GM18519 (cell line): ENCODE data around the gene ANXA1.

ENCODE experiments used
- ATAC-seq: cut with Tn5 transposase; IDR thresholded peaks from one replicate; pipeline ENCODE4 v1.9.1; 2021; ENCODE audit warnings: mild to moderate bottlenecking, moderate library complexity; ENCODE audit not compliant: unreplicated experiment, low FRiP score

The ANXA1 gene

DNA sequence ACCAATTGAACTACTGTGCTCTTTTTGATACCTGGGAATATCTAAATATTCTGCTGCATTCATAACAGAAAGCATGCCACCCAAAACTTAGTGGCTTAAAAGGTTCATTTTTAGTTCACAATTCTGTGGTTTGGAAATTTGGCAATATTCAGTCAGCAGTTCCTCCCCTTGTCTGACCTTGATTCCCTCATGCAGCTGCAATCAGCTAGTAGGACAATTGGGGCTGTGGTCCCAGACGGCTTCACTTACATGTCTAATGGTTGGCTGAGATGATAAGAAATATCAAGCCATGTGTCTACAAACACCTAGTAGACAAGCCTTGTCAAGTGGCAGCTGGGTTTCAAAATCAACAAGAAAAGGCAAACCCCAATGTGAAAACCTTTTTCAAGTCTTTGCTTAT, 51.3 kb downstream of the ANXA1 start:
- ATAC-seq = no peak

DNA sequence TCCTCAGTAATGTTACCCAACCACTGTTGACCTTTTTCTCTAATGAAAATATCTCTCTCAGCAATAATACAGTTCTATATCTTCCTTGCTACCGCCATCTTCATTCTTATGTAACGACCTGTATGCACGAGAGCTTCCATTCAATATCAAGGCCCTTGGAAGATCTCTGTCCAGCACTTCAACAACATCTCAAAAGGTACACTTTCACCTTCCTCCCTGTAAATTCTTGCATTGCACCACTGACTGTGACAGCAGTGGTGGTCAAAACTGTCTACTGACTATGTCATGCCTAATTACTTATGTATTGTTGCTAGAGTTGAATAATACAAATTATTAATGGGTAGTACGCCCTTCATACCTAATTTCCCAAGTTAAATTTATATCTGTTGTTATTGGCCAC, 53.3 kb downstream of the ANXA1 start:
- no peak for ATAC-seq

DNA sequence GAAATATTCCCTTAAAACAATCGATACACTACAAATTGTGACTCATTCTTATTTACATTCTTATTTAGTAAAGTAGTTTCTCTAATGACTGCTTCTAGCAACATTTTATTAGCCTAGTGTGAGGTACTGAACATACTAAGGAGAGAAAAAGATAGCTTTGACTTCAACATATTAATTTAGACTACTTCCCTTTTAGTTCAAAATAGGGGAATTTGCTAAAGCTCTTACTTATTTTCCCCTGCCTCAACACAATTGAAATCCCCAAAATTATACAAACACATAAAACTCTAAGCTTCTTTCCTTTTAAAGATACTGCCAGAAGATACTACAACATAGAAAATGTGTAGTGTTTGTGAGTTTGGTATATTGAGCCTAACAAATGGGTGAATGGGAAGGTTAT, 55.2 kb downstream of the ANXA1 start:
- ATAC-seq = no peak

DNA sequence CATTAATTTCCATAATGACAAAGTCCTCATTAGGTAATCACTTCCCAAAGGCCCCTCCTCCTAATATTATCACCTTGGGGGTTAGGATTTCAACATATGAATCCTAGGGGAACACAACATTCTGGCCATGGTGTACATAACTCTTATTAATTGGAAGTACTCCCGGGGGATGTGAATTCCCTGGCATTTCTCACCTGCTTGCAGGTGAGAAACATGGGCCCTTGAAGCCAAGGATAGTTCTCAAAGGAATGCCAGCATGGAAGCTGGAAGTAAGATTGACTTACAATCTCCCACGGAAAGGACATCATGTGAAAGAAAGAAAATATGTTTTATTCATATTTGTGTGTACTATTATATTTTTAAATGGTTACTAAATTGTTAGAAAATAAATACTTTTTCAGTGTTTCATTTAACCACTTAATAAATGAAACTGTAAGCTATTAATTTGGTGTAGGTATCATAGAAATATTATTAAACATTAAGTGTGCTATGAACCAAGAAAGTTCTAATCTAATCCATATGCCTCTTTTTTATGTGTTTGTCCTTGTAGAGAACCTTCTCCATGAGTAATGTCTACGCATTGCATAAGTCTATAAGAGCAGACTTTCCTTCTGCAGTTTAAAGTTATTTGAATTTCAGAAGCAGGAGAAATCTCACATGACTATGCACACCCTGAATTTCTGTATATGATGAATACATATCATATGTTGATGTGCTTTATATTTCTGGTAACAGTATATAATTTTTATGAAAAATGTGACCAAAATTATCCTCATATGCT, 59.4 kb downstream of the ANXA1 start:
- ATAC-seq = no peak

DNA sequence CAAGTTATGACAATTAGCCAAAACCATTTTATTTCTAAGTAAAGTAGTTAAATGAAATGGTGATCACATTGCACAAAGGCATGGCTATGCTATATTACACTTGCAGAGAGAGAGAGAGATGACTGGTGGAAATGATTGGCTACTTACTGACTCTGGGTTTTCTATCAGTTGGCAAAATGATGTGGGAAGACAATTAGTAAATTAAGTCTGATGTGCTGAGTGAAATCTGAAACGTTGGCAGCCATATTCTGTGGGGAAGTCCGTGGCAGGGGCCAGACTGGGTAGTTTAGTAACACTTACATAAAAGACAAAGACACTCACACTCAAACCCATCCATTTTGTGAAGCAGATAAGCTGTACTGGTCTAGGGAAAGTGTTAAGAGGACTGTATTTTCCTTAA, 61.6 kb downstream of the ANXA1 start:
- ATAC-seq = no peak

DNA sequence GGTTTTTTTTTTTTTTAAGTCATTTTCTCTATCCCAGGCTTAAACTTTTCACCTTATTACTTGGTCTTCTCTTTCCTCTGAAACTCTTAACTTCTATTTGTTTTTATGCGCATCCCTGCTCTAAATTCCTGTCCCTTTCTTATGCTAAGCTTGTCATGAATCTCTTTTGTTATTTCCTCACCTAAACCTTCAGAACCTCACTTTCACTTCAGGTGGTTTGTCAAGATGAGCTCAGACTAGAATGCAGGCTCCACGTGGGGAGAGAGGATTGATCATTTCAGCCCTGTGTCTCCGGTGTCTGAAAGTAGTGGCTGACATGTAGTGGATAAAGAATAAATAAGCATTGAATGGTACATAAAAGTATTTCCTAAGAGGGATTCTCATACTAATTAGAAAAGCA, 63.6 kb downstream of the ANXA1 start:
- no peak for ATAC-seq

DNA sequence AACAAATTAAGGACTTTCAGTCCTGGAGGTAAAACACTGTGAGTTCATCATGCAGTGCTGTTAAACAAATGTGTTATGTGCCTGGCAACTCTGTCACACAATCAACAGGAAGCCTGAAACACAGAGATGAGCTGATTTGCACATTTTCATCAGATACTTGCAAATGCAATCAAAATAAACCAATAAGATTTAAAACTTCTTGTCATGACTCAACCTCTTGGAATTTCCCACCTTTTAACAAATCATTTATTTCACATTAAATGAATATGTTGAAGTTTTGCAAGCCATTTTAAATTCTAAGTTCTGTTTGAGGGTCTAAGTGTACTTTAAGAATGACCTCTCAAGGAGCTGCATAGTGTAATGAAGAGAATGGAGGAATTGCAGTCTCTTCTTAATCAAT, 64.4 kb downstream of the ANXA1 start:
- no peak for ATAC-seq
